ENCODE measurements around the gene ST7.

GRCh38 chr7:116949941-116950801, 3.1 kb upstream of the ST7 start:
- TF ChIP-seq FOS (IDR thresholded peaks at IDR 0.05; ENCODE audit: borderline replicate concordance, insufficient read depth, low read length) (no peak), CTCF (IDR thresholded peaks at IDR 0.05; ENCODE audit: extremely low read depth in 1 of 2, insufficient read depth in 1 of 2, low read depth in 1 of 2, low read length in 2 of 2) (no peak), POLR2A (IDR thresholded peaks at IDR 0.05; ENCODE audit: low read depth, low read length) (no peak), EZH2 (IDR thresholded peaks at IDR 0.05; ENCODE audit: borderline replicate concordance, low read depth, low read length, severe bottlenecking) (no peak), POLR2AphosphoS5 (IDR thresholded peaks at IDR 0.05; ENCODE audit: insufficient read depth, low read depth, low read length) (no peak), JUN (IDR thresholded peaks at IDR 0.05; ENCODE audit: borderline replicate concordance, insufficient read depth, insufficient read length, low read depth) (no peak), GATA2 (IDR thresholded peaks at IDR 0.05; ENCODE audit: insufficient read depth, insufficient read length, low read depth, low read length) (no peak)
- TF ChIP-seq, protein P1, sequence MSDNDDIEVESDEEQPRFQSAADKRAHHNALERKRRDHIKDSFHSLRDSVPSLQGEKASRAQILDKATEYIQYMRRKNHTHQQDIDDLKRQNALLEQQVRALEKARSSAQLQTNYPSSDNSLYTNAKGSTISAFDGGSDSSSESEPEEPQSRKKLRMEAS (IDR thresholded peaks at IDR 0.05; ENCODE audit: insufficient read depth, insufficient read length) = no peak

All from endothelial cell of umbilical vein (primary cell).